GM13976 (cell line): ENCODE data around the gene SMYD1.

Experiments used
- DNase-seq: peaks from one replicate; pipeline ENCODE4 v3.0.0; 2012; ENCODE audit warnings: low spot score
- in situ Hi-C: fragments of 300-500 bp; cut with MboI; formaldehyde crosslinking; loops from one replicate; pipeline ENCODE4 v1.12.0; 2022; ENCODE audit warnings: low sequenced_read_pairs, mixed read lengths, inconsistent platforms; ENCODE audit not compliant: unreplicated experiment
- TF ChIP-seq, protein P1 (sequence below): IDR thresholded peaks from 2 replicates; pipeline ENCODE4 v1.5.1; 2012; ENCODE audit warnings: borderline replicate concordance, mild to moderate bottlenecking; ENCODE audit not compliant: insufficient read depth; ENCODE audit errors: extremely low read depth, missing control alignments, control extremely low read depth

The SMYD1 gene

GRCh38 chr2:88128654-88129312, 61.2 kb downstream of the SMYD1 start:
- no peak for DNase-seq
- TF ChIP-seq, protein P1, sequence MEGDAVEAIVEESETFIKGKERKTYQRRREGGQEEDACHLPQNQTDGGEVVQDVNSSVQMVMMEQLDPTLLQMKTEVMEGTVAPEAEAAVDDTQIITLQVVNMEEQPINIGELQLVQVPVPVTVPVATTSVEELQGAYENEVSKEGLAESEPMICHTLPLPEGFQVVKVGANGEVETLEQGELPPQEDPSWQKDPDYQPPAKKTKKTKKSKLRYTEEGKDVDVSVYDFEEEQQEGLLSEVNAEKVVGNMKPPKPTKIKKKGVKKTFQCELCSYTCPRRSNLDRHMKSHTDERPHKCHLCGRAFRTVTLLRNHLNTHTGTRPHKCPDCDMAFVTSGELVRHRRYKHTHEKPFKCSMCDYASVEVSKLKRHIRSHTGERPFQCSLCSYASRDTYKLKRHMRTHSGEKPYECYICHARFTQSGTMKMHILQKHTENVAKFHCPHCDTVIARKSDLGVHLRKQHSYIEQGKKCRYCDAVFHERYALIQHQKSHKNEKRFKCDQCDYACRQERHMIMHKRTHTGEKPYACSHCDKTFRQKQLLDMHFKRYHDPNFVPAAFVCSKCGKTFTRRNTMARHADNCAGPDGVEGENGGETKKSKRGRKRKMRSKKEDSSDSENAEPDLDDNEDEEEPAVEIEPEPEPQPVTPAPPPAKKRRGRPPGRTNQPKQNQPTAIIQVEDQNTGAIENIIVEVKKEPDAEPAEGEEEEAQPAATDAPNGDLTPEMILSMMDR: no peak
- in situ Hi-C loops: no loop called here

- TF ChIP-seq, protein P1: no peak
- in situ Hi-C loops: no loop called here
- no peak for DNase-seq
Observed at GRCh38 chr2:88129313-88129959, 61.8 kb downstream of the SMYD1 start.

DNA sequence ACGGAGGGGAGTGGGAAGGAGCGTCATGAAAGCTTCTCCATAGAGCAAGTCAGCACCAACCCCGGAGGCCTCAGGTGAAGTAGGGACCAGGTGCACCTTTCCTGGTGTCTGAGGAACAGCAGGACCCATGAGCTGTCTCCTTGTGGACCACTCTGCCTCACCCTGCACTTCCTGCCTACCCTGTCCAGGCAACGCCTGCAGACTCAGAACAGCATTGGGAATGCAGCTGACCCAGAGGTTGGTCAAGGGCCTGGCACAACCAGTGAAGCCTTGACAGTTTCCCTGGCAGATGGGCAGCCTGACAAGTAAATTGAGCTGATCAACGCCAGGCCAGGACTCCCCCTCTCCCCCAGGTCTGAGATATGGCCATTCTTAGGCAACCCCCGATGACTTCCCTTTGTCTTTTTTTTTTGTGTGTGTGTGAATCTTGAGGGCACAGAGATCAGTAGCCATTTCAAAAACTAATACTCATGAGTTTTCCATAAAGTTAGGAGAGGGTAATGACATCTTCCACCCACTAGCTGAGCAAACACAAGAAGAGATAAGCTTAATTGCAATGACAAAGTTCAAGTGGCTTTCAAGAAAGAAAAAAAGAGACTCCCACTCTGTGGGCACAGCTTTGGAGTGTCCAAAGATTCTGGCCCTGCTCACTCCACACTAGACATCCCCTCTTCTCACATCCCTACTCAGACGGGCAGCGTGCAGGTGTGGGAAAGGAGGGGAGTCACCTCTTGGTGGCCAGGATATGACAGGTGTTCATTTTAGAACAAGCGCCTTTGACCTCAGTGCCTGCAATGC, 63.8 kb downstream of the SMYD1 start:
- no peak for DNase-seq
- in situ Hi-C loops: no loop called here
- TF ChIP-seq, protein P1: no peak

DNA sequence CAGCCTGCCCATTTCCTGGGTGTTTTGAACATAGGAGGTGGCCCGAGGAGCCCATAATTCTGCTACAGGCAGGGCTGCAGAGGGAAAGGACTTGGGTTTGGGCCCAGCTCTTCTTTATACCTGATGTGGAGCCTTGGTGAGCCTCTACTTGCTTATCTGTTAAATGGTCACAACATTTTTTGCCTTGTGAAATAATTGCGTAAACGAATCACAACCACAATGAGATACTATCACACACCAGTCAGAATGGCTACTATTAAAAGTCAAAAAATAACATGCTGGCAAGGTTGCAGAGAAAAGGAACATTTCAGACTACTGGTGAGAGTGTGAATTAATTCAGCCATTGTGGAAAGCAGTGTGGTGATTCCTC, 64.4 kb downstream of the SMYD1 start:
- in situ Hi-C loops: no loop called here
- no peak for DNase-seq
- TF ChIP-seq, protein P1: no peak

DNA sequence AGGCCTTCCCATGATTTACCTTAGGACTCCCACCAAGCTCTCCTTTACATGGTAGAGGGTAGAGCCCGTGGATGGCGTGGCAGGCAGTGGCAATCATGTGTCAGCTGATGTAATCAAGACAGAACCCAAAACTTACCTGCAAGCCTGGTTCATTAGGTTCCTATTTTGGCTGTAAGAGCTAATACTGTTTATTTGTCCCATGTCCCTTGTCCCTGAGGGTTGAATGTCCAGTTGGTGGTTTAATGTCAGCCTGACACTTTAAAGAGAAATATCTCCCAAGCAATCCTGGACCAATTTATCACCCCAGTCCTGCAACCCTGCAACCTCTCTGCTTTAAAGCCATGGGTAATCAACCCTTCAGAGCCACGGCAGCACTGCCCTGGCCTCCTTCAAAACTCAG, 66.2 kb downstream of the SMYD1 start:
- no peak for DNase-seq
- in situ Hi-C loops: no loop called here
- TF ChIP-seq, protein P1: no peak

- TF ChIP-seq, protein P1: no peak
- in situ Hi-C loops: no loop called here
- no peak for DNase-seq
Observed at GRCh38 chr2:88136817-88137216, 69.2 kb downstream of the SMYD1 start.
